ENCODE results near the gene DUSP9. TPM values are rescaled to one million over a fixed set of nuclear protein-coding genes. Genes with fewer than 3 reads are reported as not detected.

DUSP9 gene
- total RNA-seq, 1 experiment from 2014 or later, result 2.4 TPM

DNA sequence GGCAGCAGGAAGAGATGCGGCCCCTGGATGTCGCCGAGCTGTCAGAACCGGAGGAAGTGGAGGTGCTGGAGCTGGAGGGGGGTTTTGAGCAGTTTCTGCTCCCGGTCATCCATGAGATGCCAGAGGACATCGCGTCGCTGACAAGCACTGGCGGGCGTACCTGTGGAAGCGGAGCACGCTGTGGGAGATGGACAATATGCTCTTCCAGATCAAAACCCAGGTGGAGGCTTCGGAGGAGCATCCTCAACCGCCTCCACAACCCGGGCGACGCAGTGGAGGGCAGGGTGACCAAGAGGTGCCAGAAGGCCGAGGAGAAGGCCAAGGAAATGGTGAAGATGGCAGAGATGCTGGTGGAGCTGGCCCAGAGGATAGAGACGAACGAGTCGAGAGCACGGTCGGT lies 40.5 kb upstream of the DUSP9 start:
- H3K14ac ChIP-seq (ENCODE audit: insufficient read depth, low read length), result no peak overlapping the region
- no peak overlapping the region for H4K8ac ChIP-seq (replicated peaks; ENCODE audit: insufficient read length, low read depth, low read length)
- H4K5ac ChIP-seq (ENCODE audit: insufficient read length, low read depth, low read length), result no peak overlapping the region
- H2BK120ac ChIP-seq (ENCODE audit: low read depth, low read length, poor library complexity, severe bottlenecking), result no peak overlapping the region
- no peak overlapping the region for H2BK20ac ChIP-seq (ENCODE audit: low read depth, low read length, poor library complexity, severe bottlenecking)
- peaks cover 0 to 5% (median 2%) of the 10 kb centered on the region in 3 experiments; a peak in 4 of 7 replicates for H3K36me3 Mint-ChIP-seq (ENCODE audit: insufficient read depth in 1 of 3, low read depth in 3 of 3)
- H3K4me2 ChIP-seq (ENCODE audit: insufficient read depth, insufficient read length, low read length), result no peak overlapping the region
- H3T11ph ChIP-seq (ENCODE audit: low read length), result no peak overlapping the region
- H2AK5ac ChIP-seq (ENCODE audit: insufficient read length, low read length), result no peak overlapping the region
- no peak overlapping the region for H3K4ac ChIP-seq (ENCODE audit: low read depth, low read length)
- no peak overlapping the region for H2BK12ac ChIP-seq (ENCODE audit: insufficient read length, low read depth, low read length)
- TF ChIP-seq, protein P1, sequence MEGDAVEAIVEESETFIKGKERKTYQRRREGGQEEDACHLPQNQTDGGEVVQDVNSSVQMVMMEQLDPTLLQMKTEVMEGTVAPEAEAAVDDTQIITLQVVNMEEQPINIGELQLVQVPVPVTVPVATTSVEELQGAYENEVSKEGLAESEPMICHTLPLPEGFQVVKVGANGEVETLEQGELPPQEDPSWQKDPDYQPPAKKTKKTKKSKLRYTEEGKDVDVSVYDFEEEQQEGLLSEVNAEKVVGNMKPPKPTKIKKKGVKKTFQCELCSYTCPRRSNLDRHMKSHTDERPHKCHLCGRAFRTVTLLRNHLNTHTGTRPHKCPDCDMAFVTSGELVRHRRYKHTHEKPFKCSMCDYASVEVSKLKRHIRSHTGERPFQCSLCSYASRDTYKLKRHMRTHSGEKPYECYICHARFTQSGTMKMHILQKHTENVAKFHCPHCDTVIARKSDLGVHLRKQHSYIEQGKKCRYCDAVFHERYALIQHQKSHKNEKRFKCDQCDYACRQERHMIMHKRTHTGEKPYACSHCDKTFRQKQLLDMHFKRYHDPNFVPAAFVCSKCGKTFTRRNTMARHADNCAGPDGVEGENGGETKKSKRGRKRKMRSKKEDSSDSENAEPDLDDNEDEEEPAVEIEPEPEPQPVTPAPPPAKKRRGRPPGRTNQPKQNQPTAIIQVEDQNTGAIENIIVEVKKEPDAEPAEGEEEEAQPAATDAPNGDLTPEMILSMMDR (conservative IDR thresholded peaks at IDR 0.05), result no peak
- no peaks in the 10 kb centered on the region for H3K79me2 ChIP-seq (ENCODE audit: insufficient read depth, low read length)
- H3K4me3 Mint-ChIP-seq, result no peak overlapping the region
- 0 out of 4 replicates have a peak, but pooled peaks cover 0 to 3% of the 10 kb centered on the region in 2 experiments for H3K4me1 Mint-ChIP-seq
- no peak overlapping the region for H4K91ac ChIP-seq (ENCODE audit: insufficient read length, low read depth, low read length)
- H3K9me3 ChIP-seq (ENCODE audit: control insufficient read depth, low read depth, low read length), result peaks cover 23% of the 10 kb centered on the region
- no peak overlapping the region for H3K23ac ChIP-seq (ENCODE audit: insufficient read length, low read depth, low read length)
- no peaks in the 10 kb centered on the region for H4K20me1 ChIP-seq (ENCODE audit: control insufficient read depth, insufficient read depth, insufficient read length)
- H3K56ac ChIP-seq (ENCODE audit: insufficient read length, low read depth, low read length), result no peak overlapping the region
- peaks cover 5% of the 10 kb centered on the region for H3K23me2 ChIP-seq (ENCODE audit: insufficient read length, low read depth, low read length, poor library complexity, severe bottlenecking)
- no peaks in the 10 kb centered on the region for H3K79me1 ChIP-seq (ENCODE audit: insufficient read depth, low read depth, low read length, poor library complexity, severe bottlenecking)
- H3K27ac ChIP-seq (ENCODE audit: insufficient read length, low read depth, low read length), result no peak overlapping the region
- no peak overlapping the region for H2BK5ac ChIP-seq (ENCODE audit: insufficient read length, low read length)
- H3K27ac Mint-ChIP-seq, result no peak overlapping the region
- peaks cover 69 to 84% of the 10 kb centered on the region in 2 experiments for H3K9me3 Mint-ChIP-seq
- H3K4me1 ChIP-seq (ENCODE audit: insufficient read depth, low read length), result no peaks in the 10 kb centered on the region
- H2AFZ ChIP-seq (ENCODE audit: low read length), result no peak overlapping the region
- no peak overlapping the region for H3K9ac ChIP-seq (ENCODE audit: extremely low read depth, insufficient read length, low read length)
- no peak overlapping the region for H3K18ac ChIP-seq (ENCODE audit: insufficient read length, low read depth, low read length)
- H3K27me3 ChIP-seq (ENCODE audit: insufficient read depth, low read length), result no peaks in the 10 kb centered on the region; the same call in 1 of the 2 replicates
- H3K27me3 Mint-ChIP-seq (ENCODE audit: low read depth), result peaks cover 76% of the 10 kb centered on the region
- no CpG with 5 or more reads among the region's 23 CpGs for WGBS (ENCODE audit: extremely low coverage, insufficient read length, low lambda C conversion rate)
- H2BK15ac ChIP-seq (ENCODE audit: low read depth, low read length), result no peak overlapping the region
- no peak for DNase-seq
